ENCODE data around the gene APOE.

Gene APOE

GRCh38 chr19:44954649-44955504 lies 49.3 kb downstream of the APOE start, which contains the start of gene CLPTM1:
Gene CLPTM1 (plus strand): TSS chr19:44955380. CDS start chr19:44955396, 16 bp downstream.
- peak within 1 kb of the TSS; percentile 92 for H3K4me3 ChIP-seq (ENCODE audit: low read length)

GRCh38 chr19:44955505-44956439 lies 50.2 kb downstream of the APOE start:
- no peaks in the 10 kb centered on the region for H3K36me3 ChIP-seq (ENCODE audit: control insufficient read depth, insufficient read depth, low read length)
- no peaks in the 10 kb centered on the region for H3K27me3 ChIP-seq (ENCODE audit: control insufficient read depth, insufficient read depth, low read length)
- H3K27ac ChIP-seq (ENCODE audit: low read length), result no peak overlapping the region
- no peaks in the 10 kb centered on the region for H3K9me3 ChIP-seq (ENCODE audit: control insufficient read depth, insufficient read depth, low read length)
- peak overlapping the region; percentile 92 for H3K4me3 ChIP-seq (ENCODE audit: low read length)
- no CpG with 5 or more reads among the region's 40 CpGs for WGBS (ENCODE audit: insufficient coverage, insufficient read length)
- DNase-seq (ENCODE audit: low read depth, low spot score), result no peak
- H3K4me1 ChIP-seq (ENCODE audit: control insufficient read depth, insufficient read depth, low read length), result peaks cover 3% of the 10 kb centered on the region

More at GRCh38 chr19:44954649-44955504, 49.3 kb downstream of the APOE start, which contains the start of gene CLPTM1:
- DNase-seq (ENCODE audit: low read depth, low spot score), result peak; percentile 89
- Histone ChIP-seq H3K9me3 (ENCODE audit: control insufficient read depth, insufficient read depth, low read length) (no peaks in the 10 kb centered on the region), H3K27me3 (ENCODE audit: control insufficient read depth, insufficient read depth, low read length) (no peaks in the 10 kb centered on the region), H3K36me3 (ENCODE audit: control insufficient read depth, insufficient read depth, low read length) (no peaks in the 10 kb centered on the region), H3K27ac (ENCODE audit: low read length) (no peak within 1 kb of the TSS), H3K4me1 (ENCODE audit: control insufficient read depth, insufficient read depth, low read length) (peaks cover 3% of the 10 kb centered on the region)
- WGBS (ENCODE audit: insufficient coverage, insufficient read length), result no CpG with 5 or more reads among the region's 65 CpGs

GRCh38 chr19:44957526-44957925 lies 51.9 kb downstream of the APOE start:
- no peaks in the 10 kb centered on the region for H3K9me3 ChIP-seq (ENCODE audit: control insufficient read depth, insufficient read depth, low read length)
- H3K4me1 ChIP-seq (ENCODE audit: control insufficient read depth, insufficient read depth, low read length), result peaks cover 3% of the 10 kb centered on the region
- H3K27ac ChIP-seq (ENCODE audit: low read length), result no peak overlapping the region
- no peaks in the 10 kb centered on the region for H3K27me3 ChIP-seq (ENCODE audit: control insufficient read depth, insufficient read depth, low read length)
- no peak overlapping the region for H3K4me3 ChIP-seq (ENCODE audit: low read length)
- no CpG with 5 or more reads among the region's 7 CpGs for WGBS (ENCODE audit: insufficient coverage, insufficient read length)
- no peaks in the 10 kb centered on the region for H3K36me3 ChIP-seq (ENCODE audit: control insufficient read depth, insufficient read depth, low read length)
- DNase-seq (ENCODE audit: low read depth, low spot score), result no peak

GRCh38 chr19:44958090-44958489 lies 52.5 kb downstream of the APOE start:
- Histone ChIP-seq H3K4me3 (ENCODE audit: low read length) (no peak overlapping the region), H3K9me3 (ENCODE audit: control insufficient read depth, insufficient read depth, low read length) (no peaks in the 10 kb centered on the region), H3K4me1 (ENCODE audit: control insufficient read depth, insufficient read depth, low read length) (peaks cover 3% of the 10 kb centered on the region), H3K36me3 (ENCODE audit: control insufficient read depth, insufficient read depth, low read length) (no peaks in the 10 kb centered on the region), H3K27me3 (ENCODE audit: control insufficient read depth, insufficient read depth, low read length) (no peaks in the 10 kb centered on the region), H3K27ac (ENCODE audit: low read length) (no peak overlapping the region)
- DNase-seq (ENCODE audit: low read depth, low spot score), result no peak
- no CpG with 5 or more reads among the region's 9 CpGs for WGBS (ENCODE audit: insufficient coverage, insufficient read length)

All from iPS DF 6.9 (cell line).